HG03565 (cell line): ENCODE data around the gene SDHB.
A peak's percentile ranks its signal among the peaks of the same experiment; 100 is the strongest.

Experiments
- ATAC-seq: cut with Tn5 transposase; IDR thresholded peaks from one replicate; pipeline ENCODE4 v1.9.1; 2021; ENCODE audit warnings: mild to moderate bottlenecking, moderate library complexity; ENCODE audit not compliant: unreplicated experiment

The SDHB gene

DNA sequence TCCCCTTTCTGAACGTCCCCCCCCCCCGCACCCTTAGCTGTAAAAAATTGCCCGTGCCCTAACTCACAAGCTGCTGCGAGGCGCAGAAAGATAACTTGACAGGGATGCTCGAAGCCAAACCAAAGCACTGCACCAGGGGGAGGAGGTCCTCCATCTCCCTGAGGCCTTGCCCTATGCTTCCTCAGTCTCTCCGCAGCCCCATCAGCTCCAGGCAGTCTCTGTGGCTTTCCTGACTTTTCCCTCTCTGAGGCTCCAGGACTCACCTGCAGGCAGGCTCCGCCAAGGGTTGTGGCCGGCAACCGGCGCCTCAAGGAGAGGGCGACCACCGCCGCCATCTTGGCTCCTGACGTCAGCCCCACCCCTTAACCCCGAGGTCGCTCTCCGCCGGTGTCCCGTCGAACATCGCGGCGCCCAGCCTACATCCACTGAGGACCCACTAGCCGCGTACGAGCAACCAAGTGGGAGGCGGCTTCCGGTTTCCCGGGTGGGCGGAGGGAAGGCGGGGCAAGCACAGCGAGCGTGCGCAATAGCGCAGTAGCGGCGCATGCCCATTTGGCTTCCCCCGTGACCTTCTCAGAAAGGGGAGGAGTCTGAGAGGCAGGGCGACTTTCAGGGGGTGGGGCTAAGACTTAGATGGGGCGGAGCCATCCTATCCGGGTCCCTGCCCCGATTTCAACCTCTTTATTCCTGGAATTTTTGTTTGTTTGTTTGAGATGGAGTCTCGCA lies at the start of gene SDHB:
SDHB (minus strand) TSS at position 348 of the 726 bp plus-strand sequence; CDS start at position 335, 13 bp downstream.
- ATAC-seq = peak; percentile 98

DNA sequence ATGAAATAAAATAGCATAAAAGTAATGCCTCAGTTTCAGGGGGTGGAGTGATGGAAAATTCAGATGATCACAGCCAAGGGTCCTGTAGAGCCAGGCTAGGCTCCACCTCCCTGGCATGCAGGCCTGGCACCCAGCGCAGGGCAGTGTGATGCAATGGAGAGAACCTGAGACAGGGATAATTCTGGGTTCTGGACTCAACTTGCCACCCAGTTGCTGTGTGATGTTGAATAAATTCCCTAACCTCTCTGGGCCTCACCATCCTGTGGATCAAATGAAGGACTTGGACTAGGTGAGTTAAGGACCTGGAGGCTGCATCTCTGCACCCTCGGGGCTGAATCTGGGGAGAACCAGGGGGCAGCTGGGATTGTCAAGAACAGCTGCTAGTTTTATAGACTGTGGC lies 48.4 kb upstream of the SDHB start:
- no peak for ATAC-seq

DNA sequence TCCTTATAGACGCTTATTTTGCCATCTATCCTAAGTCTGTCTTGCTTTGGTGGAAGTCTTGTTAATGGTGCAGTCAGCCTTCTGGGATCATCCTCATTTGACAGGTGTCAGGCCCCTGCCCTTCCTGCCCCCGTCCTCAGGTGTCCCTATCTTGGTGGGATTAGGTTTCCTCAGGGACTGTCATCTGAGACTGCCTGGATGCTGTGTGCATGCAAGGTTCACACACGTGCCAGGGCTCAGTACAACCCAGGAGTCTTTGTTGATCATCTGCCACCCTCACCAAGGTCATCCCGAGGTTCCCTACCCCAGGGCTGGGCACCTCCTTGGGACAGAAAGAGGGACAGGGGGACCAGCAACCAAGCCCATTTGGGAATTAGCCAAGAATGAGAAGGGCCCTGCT lies 47.4 kb upstream of the SDHB start:
- ATAC-seq = no peak

DNA sequence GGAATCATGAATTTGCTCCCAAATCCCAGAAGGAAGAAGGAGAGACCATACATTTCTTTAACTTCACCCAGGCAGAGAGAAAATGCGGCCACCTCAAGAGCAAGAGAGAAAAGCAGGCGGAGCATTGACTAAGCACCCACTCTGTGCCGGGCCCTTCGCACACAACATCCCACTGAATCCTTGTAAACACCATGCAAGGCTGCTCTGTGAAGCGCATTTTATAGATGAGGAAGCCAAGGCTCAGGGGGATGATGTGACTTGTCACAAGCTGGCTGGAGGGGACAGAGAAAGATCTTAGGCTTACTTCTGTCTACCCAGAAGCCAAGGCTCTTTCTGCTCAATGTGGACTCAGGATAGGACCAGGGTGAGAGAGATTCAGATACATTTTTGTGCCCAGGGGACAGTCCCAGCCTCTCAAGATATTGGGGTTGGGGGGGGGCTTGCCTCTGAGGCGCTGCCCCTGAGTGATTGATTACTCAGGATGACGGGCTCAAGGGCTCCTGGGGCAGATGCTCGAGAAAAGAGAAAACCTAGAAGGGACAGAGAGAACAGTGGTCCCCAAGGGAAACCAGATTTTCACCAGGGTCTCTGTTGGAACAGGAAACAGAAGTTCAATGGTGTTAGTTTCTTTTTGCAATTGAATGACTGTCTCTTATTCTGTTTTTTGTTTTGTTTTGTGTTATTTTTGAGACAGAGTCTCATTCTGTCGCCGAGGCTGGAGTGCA lies 45.9 kb upstream of the SDHB start:
- ATAC-seq = no peak

DNA sequence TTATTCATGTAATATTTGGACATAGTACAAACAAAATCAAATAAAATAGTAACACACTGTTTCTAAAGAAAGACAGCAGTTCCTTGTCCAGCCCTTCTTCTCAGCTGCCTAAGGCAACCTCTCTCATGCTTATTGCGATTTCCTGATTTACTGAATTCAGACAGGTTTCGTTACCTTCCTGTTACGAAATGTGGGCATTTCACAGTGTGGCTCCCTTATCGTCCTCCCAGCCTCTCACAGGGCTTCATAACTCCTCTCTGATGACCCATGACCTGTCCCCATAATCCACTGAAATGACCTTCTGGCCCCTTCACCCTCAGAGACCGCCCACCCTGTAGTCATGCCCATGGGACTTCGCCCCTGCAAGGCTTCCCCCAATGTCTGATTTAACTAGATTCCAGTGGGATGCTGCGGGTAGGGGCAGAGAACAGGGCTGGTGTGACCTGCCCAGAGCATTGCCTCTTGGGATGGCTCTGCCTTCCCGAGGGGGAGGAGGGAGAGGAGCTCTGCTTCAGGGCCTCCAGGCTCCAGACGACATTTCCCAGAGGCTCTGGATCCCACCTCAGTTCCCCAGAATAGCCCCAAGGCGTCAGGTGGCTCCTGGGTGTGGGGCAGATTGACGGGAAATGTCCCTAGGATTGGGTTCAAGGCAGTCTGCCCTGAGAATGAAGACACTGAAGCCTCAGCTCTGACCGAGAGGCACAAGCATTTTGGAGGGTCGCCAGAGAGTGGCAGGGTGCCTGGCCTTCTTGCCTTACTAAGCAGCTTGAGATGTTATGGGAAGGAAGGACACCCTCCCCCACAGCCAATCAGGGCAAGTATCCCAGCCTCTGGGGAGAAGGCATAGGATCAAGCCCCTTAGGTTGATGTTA lies 44.9 kb upstream of the SDHB start:
- no peak for ATAC-seq

DNA sequence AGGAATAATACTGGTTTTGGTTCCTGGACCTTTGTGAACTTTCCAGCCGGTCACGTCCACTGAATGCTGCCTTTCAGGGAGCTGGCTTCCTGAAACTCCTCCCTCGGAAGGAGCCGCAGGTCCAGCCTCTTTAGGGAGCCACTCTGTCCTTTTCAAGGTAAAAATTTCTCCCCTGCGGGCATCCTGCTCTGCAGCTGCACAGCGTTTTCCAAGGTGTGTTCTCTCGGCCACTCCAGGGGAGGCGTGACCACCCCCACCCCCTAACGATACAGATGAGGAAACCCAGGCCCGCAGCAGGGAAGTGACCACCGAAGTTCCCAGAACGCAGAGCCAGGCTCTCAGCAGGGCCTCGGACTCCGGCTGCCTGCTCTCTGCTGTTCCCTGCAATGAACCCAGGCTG lies 44.0 kb upstream of the SDHB start:
- ATAC-seq = no peak

DNA sequence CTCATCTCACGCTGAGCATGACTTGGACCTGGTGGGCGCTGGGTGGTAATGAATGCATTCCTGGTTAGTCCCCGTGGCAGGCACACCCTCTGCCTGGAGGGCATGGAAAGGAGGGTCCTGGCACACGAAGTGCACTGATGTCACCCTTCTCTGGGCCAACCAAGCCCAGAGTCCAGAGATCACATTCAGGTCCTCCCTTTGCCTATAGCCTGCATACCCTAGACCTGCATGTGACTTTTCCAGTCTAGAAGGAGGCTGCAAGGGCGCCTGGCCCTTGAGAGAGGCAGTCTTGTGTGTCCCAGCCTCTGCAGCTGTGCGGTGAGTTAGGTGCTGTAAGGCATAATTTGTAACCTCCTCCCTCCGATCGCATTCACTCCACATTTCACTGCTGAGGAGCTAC lies 43.3 kb upstream of the SDHB start:
- no peak for ATAC-seq

DNA sequence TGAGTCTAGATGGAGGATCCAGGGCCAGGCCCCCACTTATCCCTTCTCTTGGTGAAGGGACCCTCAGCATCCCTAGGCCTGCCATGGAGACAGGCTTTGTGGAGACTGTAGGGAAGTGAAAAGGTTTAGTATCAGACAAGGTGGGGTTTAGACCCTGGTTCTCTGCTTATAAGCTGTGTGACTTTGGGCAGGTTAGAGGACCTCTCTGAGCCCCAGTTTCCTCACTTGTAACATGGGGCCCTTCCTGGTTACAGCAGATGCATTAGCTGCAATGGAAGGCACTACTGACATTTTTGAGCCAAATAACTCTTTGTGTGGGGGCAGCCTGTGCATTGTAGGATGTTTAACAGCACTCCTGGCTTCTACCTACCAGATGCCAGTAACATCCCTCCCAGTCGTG lies 42.8 kb upstream of the SDHB start:
- ATAC-seq = no peak

DNA sequence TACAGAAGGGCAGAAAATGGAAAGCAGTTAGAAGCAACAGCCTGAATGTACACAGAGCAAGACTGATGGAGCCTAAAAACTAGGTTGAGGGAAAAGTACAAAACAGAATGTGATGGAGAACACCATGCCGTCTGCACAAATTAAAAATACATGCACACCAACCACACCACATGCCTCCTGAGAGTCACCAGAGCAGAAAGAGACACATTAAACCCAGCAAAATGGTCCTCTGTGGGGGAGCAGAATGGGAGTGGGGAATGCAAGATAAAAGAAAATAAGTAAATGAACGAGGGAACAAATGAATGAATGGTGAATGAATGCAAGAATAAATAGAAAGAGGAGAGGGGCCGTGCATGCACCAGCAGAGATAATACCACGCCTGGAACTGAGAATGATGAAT lies 41.3 kb upstream of the SDHB start:
- no peak for ATAC-seq

DNA sequence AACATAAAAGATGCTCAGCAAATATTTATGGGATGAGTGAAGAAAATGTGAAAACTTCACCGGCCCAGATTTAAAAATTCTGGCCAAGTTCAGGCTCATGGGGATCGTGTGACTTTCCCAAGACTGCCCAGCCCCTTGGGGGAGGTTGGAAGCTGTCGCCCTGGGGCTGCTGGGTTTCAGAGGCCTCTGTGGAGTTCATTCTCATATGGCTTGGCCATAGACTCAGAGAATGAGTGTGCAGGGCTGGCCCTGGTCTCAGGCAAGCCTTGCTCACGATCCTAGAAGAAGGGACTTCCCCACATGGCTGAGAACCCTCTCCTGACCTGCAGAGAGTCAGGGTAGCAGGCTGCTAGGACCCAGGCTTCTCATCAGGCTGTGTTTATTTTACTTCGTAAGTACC lies 40.8 kb upstream of the SDHB start:
- ATAC-seq = peak; percentile 69

DNA sequence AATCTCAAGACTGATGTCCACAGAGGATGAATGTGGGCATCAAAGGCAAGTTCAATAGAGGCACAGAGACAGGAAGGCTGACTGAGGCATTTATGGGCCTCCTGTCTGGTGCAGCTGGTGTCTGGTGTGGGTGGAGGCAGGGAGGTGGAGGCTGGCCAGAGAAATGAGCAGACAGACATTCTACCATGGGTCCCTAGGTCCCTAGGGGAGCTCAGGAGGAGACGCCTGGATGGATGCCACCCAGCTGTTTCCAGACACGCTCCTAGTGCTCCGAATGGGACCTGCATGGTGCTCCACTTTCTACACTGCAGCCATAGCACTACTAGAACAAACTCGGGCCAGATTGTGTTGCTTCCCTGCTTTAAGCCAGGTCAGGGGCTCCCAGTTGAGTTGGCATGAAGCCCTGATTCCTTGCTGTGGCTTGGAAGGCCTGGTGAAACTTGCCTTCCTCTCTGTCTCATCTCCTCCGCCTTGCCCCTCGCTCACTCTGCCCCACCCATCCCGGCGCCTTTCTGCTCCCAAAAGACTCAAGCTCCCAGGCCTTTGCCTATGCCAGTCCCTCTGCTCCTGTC lies 40.1 kb upstream of the SDHB start:
- no peak for ATAC-seq

DNA sequence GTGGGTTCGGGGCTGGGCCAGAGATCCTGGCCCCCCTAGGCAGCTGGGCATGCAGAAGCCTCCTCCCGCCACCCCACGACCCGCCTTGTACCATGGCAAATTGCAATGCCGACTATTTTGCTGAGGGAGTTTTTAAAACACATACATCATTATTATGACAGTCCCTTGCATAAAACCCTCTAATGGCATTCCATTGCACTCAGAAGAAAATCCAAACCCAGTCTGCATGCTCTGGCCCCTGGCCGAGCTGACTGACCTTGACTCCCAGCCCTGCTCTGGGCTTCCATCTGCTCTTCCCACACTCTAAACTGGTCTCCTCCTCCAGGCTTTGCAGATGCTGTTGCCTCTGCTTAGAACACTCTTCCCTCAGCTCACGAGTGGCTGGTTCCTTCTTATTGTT lies 37.4 kb upstream of the SDHB start:
- ATAC-seq = no peak

DNA sequence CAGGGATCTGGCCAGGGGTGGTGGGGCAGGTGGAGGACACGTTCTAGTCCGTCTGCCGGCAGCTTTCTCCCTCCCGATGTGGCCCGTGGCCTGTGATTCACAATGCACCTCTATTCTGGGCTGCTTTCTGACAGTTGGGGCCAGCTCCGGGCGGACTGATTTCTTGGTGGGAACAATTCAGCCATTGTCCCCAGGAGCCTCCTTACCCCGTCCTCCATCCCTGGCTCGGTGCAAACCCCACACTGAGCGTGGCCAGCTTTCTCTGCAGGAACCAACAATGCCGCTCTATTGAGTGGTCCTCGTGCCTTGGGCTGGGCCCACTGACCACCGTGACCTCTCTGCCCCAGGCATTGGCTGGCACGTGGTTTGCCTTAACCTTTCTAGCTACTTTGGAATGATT lies 35.7 kb upstream of the SDHB start:
- no peak for ATAC-seq

DNA sequence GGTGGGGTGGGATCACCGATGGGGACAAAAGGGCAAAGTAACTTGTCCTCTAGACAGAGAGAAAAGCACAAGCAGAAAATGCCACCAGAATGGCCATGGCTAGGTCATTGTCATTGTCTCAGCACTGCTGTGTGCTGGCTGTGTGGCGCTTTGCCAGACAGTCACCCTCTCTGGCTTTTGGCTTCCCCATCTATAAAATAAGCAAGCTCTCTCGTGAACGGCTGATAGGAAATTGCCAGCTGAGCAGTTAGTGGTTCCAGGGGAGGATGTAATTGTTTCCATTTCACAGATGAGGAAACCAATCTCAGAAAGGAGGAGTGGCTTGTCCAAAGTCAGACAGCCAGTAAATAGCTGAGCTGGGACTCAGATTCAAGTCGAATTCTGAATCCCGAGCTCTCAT lies 32.9 kb upstream of the SDHB start:
- ATAC-seq = no peak

DNA sequence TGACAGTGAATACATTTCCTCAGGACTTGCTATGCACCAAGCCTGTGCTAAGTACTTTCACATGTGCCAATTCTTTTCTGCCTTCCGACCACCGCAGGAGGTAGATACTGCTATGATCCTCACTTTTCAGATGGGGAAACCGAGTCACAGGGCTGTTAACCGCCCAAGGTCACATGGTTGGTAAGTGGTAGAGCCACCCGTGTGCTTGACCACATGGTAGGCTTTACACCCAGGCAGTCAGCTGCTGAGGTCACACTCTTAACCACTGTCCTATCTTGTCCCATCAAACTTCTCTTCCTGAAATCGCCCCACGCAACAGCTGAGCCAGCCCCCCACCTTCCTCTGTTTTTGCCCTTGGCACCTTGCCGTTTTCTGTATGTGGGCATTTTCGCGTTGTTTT lies 31.0 kb upstream of the SDHB start:
- ATAC-seq = no peak

DNA sequence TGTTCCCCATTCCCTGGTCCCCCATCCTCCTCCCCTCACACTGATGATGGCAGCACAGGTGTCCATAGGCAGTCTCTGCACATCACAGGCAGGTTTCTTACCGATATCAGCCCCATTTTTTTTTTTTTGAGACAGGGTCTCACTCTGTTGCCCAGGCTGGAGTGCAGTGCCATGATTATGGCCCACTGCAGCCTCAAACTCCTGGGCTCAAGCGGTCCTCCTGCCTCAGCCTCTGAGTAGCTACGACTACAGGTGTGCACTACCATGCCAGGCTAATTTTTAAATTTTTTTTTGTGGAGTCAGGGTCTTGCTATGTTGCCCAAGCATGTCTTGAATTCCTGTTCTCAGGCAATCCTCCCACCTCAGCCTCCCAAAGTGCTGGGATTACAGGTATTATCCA lies 28.9 kb upstream of the SDHB start:
- ATAC-seq = no peak

DNA sequence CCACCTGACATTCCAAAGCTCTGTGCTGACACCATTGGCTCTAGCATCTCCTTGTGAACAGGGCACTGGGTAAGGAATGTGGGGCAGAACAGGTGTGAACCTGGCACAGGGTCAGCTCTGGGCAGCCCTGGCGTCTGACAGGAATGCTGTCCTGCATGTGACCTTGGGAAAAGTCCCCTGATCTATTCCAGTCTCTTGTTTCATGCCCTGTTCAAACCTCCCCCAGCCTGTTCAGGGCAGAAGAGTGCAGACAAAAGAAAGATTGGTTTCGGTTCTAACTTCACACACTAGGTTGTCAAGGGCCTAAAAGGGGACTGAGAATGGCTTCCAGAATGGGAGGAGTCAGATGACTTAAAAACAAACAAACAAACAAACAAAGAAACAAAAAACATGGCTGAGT lies 27.6 kb upstream of the SDHB start:
- no peak for ATAC-seq

DNA sequence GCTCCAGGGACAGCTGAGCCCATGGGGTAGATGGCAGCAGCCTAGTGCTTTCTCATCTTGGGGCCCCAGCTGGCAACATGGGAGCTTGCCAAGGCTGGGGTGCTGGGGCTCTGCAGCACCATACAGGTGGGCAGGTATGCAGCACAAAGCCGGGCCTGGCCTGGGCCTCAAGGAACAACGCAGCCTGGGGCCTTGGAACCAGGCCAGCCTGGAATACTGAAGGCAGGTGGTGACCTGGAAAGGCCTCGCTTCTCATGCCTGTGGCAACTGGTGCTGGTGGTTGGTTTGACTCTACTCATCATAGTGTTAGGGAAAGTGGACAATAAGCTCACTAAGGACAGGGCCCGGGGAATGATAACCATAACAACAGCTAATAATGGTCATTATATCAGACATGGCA lies 27.0 kb upstream of the SDHB start:
- no peak for ATAC-seq

DNA sequence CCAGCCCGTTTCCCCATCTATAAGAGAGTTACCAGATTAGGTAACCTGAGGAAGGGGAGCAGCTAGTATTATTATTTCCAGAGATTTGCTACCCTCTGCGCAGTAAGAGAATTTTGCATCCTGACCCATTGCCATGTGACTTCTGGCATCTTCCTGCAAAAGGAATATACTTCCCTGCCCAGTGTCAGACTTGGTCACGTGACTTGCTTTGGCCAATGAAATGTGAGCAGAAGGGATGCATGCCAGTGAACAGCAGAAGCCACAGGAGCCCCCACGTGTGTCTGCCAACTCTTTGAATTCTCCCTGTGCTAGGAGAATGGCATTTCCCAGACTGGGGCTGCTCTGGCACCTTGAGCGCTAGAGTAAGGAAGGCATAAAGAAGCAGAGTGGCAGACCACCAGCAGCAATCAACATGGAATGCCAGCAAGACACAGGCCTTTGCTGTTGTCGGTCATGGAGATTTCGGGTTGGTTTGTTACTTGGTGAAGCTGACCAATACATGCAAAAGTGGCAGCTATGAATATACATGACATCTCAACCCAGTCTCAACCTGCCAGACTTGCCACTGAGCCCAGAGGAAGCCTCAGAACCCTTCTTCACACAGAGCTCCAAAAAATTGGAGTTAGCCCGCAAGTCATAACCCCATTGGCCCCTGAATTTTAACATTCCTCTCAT lies 26.4 kb upstream of the SDHB start:
- ATAC-seq = no peak

DNA sequence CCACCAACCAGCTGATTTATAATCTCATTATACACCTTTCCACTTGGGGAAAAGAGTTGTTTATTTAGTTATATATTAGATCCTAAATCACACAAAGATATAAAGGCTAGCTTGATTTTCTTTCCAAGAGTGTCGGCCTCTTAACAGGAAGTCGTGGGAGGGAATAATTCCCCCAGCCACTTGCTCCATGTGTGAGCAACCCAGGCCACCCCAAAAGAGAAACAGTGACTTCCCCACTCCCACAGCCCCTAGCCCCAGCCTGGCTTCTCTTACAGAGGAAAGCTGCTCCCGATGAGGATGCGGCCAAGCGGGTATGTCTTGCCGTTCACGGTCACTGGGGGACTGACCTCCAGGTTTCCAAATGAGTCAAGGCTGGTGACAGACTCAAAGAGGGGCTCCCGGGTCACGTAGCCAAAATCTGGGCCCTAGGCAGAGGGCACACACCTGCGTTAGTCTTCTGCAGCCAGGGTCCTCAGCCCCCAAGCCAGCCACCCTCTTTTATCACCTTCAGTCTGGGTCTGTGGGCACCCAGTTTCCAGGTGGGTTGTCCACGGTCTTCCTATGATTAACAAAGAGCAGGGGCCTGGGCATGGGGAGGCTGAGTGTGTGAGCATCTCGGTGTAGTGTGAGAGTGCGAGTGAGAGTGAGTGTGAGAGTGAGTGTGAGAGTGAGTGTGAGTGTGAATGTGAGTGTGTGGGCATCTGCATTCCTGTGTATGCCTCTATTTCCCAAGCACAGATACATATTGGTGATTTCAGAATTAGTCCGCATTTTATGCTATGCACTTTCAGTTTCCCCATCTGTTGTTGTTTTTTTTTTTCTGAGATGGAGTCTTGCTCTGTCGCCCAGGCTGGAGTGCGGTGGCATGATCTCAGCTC lies 25.4 kb upstream of the SDHB start:
- no peak for ATAC-seq
